ENCODE results near the gene IL17F. TPM values are rescaled to one million over a fixed set of nuclear protein-coding genes. Genes with fewer than 3 reads are reported as not detected.

IL17F gene
- total RNA-seq (not detected), polyA plus RNA-seq (ENCODE audit: insufficient read depth in 1 of 8, insufficient read length in 8 of 8, low replicate concordance in 1 of 8) (not detected)
- long read RNA-seq, donor 1 = 0 reads
- long read RNA-seq, donor 2 = 0 reads
- long read RNA-seq, donor 3 = 0 reads
- long read RNA-seq, donor 4 = 0 reads
- long read RNA-seq, donor 5 = 0 reads
- long read RNA-seq, donor 6 = 0 reads
- long read RNA-seq, donor 7 = 0 reads
- long read RNA-seq, donor 8 = 0 reads
- long read RNA-seq, donor 9 = 0 reads
- long read RNA-seq, donor 10 = 0 reads
- long read RNA-seq, donor 11 = 0 reads

DNA sequence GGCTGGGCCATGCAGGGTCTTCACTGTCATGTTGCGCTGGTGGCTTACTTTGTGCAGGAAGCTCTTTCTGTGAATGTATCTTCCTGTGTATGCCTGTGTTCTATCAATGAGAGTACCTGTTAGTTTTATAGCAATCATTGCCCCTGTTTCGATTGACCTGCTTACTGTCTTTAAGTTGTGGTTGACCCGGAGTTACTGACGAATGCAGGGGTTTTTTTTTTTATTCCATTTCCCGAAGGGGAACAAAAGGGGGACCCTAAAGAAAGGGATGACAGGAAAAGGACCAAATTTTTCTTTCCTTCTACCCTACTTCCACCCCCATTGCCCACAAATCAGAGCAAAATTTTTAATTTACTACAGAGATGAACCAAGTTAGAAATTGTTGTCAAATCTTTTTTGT is at the start of gene IL17F:
TSS of gene IL17F (minus strand) at position 101 of the 400 bp plus-strand sequence. CDS start at position 30, 71 bp downstream.
- H3K36me3 ChIP-seq (ENCODE audit: control insufficient read depth, insufficient read depth, low read length) = no peaks in the 10 kb centered on the region
- no peak for DNase-seq
- H3K4me3 ChIP-seq (ENCODE audit: low read length) = no peak within 1 kb of the TSS
- no peak within 1 kb of the TSS for H3K27ac ChIP-seq (ENCODE audit: low read length)
- no peaks in the 10 kb centered on the region for H3K4me1 ChIP-seq (ENCODE audit: control insufficient read depth, insufficient read depth, low read length)
- no peaks in the 10 kb centered on the region for H3K27me3 ChIP-seq (ENCODE audit: control insufficient read depth, insufficient read depth, low read length)
- H3K9me3 ChIP-seq (replicated peaks; ENCODE audit: control insufficient read depth, low read depth, low read length) = no peaks in the 10 kb centered on the region
- WGBS (ENCODE audit: insufficient coverage) = 100% methylated on average over 2 of the region's 5 CpGs

DNA sequence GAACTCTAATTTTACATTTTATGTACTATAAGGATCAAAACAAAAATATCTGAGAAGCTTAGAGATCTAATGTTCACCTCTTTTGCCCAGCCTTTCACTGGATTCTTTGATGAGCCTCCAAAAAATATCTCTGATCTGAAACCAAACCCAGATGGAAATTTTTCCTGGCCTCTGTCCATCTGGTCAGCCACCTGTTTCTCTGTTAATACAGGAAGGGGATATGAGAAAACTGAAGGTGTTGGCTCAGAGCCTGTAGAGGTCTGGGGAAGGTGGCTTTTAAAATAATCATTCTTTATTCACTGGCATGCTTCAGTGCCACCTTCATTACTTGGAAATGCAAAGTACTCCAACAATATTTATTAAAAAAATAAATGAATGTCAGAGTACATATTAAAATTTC is 48.8 kb upstream of the IL17F start:
- no peaks in the 10 kb centered on the region for H3K4me1 ChIP-seq (ENCODE audit: control insufficient read depth, insufficient read depth, low read length)
- H3K27me3 ChIP-seq (ENCODE audit: control insufficient read depth, insufficient read depth, low read length) = no peaks in the 10 kb centered on the region
- H3K27ac ChIP-seq (ENCODE audit: low read length) = no peak overlapping the region
- H3K9me3 ChIP-seq (replicated peaks; ENCODE audit: control insufficient read depth, low read depth, low read length) = no peaks in the 10 kb centered on the region
- no peak for DNase-seq
- H3K4me3 ChIP-seq (ENCODE audit: low read length) = no peak overlapping the region
- no peaks in the 10 kb centered on the region for H3K36me3 ChIP-seq (ENCODE audit: control insufficient read depth, insufficient read depth, low read length)

DNA sequence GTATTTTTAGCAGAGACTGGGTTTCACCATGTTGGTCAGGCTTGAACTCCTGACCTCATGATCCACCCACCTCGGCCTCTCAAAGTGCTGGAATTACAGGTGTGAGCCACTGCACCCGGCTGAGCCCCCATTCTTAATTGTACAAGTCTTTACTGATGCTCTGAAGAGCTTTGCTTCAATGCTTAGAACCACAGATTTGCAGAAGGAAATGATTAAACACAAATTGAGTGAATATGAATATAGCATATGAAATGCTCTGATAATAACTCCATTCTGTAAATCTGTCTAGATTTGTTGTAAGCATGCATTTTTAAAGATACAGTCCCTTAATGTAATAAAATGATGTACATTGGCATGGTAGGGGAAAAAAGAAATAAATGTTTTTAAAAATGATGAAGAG is 44.5 kb upstream of the IL17F start:
- DNase-seq = no peak
- Histone ChIP-seq H3K27ac (ENCODE audit: low read length) (no peak overlapping the region), H3K4me1 (ENCODE audit: control insufficient read depth, insufficient read depth, low read length) (no peaks in the 10 kb centered on the region), H3K27me3 (ENCODE audit: control insufficient read depth, insufficient read depth, low read length) (no peaks in the 10 kb centered on the region), H3K4me3 (ENCODE audit: low read length) (no peak overlapping the region), H3K36me3 (ENCODE audit: control insufficient read depth, insufficient read depth, low read length) (no peaks in the 10 kb centered on the region), H3K9me3 (replicated peaks; ENCODE audit: control insufficient read depth, low read depth, low read length) (no peaks in the 10 kb centered on the region)
- 40% methylated on average over 1 of the region's 2 CpGs for WGBS (ENCODE audit: insufficient coverage)

DNA sequence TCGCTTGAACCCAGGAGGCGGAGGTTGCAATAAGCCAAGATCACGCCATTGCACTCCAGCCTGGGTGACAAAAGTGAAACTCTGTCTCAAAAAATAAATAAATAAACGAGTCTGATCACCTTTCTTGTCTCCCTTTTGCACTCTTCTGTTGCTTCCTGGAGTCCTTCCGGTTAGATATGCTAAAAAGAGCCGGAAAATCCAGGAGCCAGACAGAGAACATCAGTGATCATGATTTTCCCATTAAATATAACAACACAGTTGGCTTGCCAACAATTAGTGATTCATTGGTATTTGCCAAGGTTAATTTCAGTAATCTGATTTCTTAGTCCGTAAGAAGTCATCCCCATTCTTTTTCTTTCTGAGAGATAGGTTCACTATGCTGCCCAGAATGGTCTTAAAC is 43.9 kb upstream of the IL17F start:
- H3K36me3 ChIP-seq (ENCODE audit: control insufficient read depth, insufficient read depth, low read length) = no peaks in the 10 kb centered on the region
- WGBS (ENCODE audit: insufficient coverage) = 82% methylated on average over 3 of the region's 7 CpGs
- DNase-seq = no peak
- H3K27ac ChIP-seq (ENCODE audit: low read length) = no peak overlapping the region
- H3K4me3 ChIP-seq (ENCODE audit: low read length) = no peak overlapping the region
- no peaks in the 10 kb centered on the region for H3K9me3 ChIP-seq (replicated peaks; ENCODE audit: control insufficient read depth, low read depth, low read length)
- H3K4me1 ChIP-seq (ENCODE audit: control insufficient read depth, insufficient read depth, low read length) = peaks cover under 1% of the 10 kb centered on the region
- H3K27me3 ChIP-seq (ENCODE audit: control insufficient read depth, insufficient read depth, low read length) = no peaks in the 10 kb centered on the region

DNA sequence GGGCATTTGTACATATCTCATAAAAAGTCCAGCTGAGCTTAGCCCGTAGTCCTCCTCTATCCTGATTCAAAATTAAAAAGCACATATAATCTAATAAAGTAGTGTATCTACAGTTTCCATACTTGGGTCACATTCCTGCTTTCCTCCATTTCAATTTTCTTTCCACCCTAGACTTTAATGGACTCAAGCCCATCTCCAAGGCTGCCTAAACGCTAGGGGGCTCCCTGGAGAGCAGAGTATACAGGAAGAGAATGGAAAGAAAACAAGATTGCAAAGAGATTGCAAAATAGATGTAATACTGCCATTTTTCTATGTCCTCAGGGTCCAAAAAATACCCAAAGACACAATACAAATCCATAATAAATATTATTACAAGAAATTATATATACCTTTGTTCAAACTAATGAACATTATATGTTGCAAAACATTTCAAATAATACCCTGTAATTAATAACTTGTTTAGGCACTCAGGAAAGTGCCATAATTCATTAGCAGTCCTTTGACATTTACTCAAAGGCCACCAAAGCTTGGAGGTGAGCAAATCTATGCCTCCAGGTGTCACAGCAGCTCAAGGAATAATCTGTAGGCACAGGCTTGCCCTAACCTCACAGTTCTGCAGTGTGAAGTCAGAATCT is 42.6 kb upstream of the IL17F start:
- Histone ChIP-seq H3K4me1 (ENCODE audit: control insufficient read depth, insufficient read depth, low read length) (peaks cover 3% of the 10 kb centered on the region), H3K36me3 (ENCODE audit: control insufficient read depth, insufficient read depth, low read length) (peaks cover 5% of the 10 kb centered on the region), H3K4me3 (ENCODE audit: low read length) (no peak overlapping the region), H3K27me3 (ENCODE audit: control insufficient read depth, insufficient read depth, low read length) (no peaks in the 10 kb centered on the region), H3K27ac (ENCODE audit: low read length) (no peak overlapping the region), H3K9me3 (replicated peaks; ENCODE audit: control insufficient read depth, low read depth, low read length) (no peaks in the 10 kb centered on the region)
- peak; percentile 68 for DNase-seq
- WGBS (ENCODE audit: insufficient coverage) = no CpG with 5 or more reads among the region's 2 CpGs

- no peaks in the 10 kb centered on the region for H3K27me3 ChIP-seq (ENCODE audit: control insufficient read depth, insufficient read depth, low read length)
- peaks cover 3% of the 10 kb centered on the region for H3K4me1 ChIP-seq (ENCODE audit: control insufficient read depth, insufficient read depth, low read length)
- H3K27ac ChIP-seq (ENCODE audit: low read length) = peak overlapping the region; percentile 82
- H3K36me3 ChIP-seq (ENCODE audit: control insufficient read depth, insufficient read depth, low read length) = peaks cover 18% of the 10 kb centered on the region
- H3K4me3 ChIP-seq (ENCODE audit: low read length) = peak overlapping the region; percentile 81
- peak; percentile 46 for DNase-seq
- no CpG with 5 or more reads among the region's 12 CpGs for WGBS (ENCODE audit: insufficient coverage)
- no peaks in the 10 kb centered on the region for H3K9me3 ChIP-seq (replicated peaks; ENCODE audit: control insufficient read depth, low read depth, low read length)
Observed at GRCh38 chr6:52285177-52286068, 41.1 kb upstream of the IL17F start.

DNA sequence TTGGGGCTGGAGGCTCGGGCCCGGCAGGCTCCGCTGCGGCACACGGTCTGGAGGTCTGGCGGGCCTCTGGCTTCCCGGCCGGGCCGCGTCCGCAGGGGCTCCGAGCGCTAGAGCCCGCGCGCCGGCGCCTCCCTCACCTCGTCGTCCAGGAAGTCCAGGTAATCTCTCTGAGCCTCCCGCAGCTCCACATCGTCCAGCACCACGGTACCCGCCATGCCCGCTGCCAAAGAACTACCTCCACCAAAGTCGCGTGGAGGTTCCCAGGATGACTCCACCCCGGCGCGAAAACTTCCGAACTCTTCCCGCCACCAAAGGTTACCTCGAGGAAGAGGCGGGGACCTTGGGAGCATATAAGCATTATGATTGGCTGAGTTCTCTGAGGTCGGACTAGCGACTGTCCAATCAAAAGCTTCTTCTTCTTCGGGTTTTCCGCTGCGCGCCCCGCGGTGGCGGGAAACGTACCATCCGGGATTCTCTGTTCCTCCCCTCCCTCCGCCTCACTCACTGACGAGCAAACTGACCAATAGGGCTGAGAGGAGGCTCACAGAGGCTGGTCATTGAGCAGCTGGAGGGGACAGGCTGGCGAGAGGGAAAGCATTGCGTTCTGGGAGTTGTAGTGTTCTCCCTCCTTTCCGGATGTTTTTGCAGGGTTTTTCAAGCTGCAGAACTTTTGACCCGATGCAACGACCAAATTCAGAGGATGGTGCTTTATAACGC is 40.3 kb upstream of the IL17F start, which contains the start of gene MCM3:
TSS of gene MCM3 (minus strand) at position 283 of the 717 bp plus-strand sequence. CDS start at position 215, 68 bp downstream.
- Histone ChIP-seq H3K27me3 (ENCODE audit: control insufficient read depth, insufficient read depth, low read length) (no peaks in the 10 kb centered on the region), H3K27ac (ENCODE audit: low read length) (peak within 1 kb of the TSS; percentile 83), H3K36me3 (ENCODE audit: control insufficient read depth, insufficient read depth, low read length) (peaks cover 20% of the 10 kb centered on the region), H3K9me3 (replicated peaks; ENCODE audit: control insufficient read depth, low read depth, low read length) (no peaks in the 10 kb centered on the region), H3K4me3 (ENCODE audit: low read length) (peak within 1 kb of the TSS; percentile 81), H3K4me1 (ENCODE audit: control insufficient read depth, insufficient read depth, low read length) (peaks cover 3% of the 10 kb centered on the region)
- WGBS (ENCODE audit: insufficient coverage) = 0% methylated on average over 27 of the region's 53 CpGs
- DNase-seq = peak; percentile 100

- peak; percentile 47 for DNase-seq
- H3K27me3 ChIP-seq (ENCODE audit: control insufficient read depth, insufficient read depth, low read length) = no peaks in the 10 kb centered on the region
- peak overlapping the region; percentile 83 for H3K27ac ChIP-seq (ENCODE audit: low read length)
- H3K9me3 ChIP-seq (replicated peaks; ENCODE audit: control insufficient read depth, low read depth, low read length) = no peaks in the 10 kb centered on the region
- peaks cover 24% of the 10 kb centered on the region for H3K36me3 ChIP-seq (ENCODE audit: control insufficient read depth, insufficient read depth, low read length)
- H3K4me1 ChIP-seq (ENCODE audit: control insufficient read depth, insufficient read depth, low read length) = peaks cover 3% of the 10 kb centered on the region
- H3K4me3 ChIP-seq (ENCODE audit: low read length) = peak overlapping the region; percentile 81
- WGBS (ENCODE audit: insufficient coverage) = 0% methylated on average over 10 of the region's 14 CpGs
Observed at GRCh38 chr6:52284131-52284459, 39.8 kb upstream of the IL17F start.

DNA sequence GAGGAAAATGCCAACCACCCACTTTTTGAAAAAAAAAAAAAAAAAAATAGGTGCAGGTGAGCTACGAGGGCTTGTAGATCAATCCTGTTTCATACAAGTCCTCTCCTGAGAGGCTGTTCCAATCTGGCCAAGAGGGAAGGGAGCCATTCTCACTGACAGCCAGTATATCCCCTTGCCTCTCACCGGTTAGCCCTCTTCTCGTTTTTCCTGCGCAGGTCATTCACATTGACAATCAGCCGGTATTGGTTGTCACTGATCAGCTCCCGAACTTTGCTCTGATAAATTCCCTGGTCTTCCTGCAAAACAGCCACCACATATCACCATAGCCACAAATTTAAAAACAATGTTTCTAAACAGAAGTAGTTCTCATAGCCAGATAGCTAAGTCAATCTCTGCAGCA is 38.8 kb upstream of the IL17F start:
- no peaks in the 10 kb centered on the region for H3K9me3 ChIP-seq (replicated peaks; ENCODE audit: control insufficient read depth, low read depth, low read length)
- peak overlapping the region; percentile 81 for H3K4me3 ChIP-seq (ENCODE audit: low read length)
- peaks cover 28% of the 10 kb centered on the region for H3K36me3 ChIP-seq (ENCODE audit: control insufficient read depth, insufficient read depth, low read length)
- 60% methylated on average over 1 of the region's 6 CpGs for WGBS (ENCODE audit: insufficient coverage)
- peaks cover 3% of the 10 kb centered on the region for H3K4me1 ChIP-seq (ENCODE audit: control insufficient read depth, insufficient read depth, low read length)
- no peak for DNase-seq
- no peak overlapping the region for H3K27ac ChIP-seq (ENCODE audit: low read length)
- H3K27me3 ChIP-seq (ENCODE audit: control insufficient read depth, insufficient read depth, low read length) = no peaks in the 10 kb centered on the region
